Chondrocyte (in vitro differentiated cells): Measurements from ENCODE around the gene PGBD1. TPM values are rescaled to one million over a fixed set of nuclear protein-coding genes. Genes with fewer than 3 reads are reported as not detected.
"Not testable (repeated sequence)": the region's sequence is repeated elsewhere in the genome, so short reads cannot be mapped to it uniquely, and the experiment has no call there.

Source experiments
- DNase-seq: peaks from one replicate; pipeline ENCODE4 v3.0.0; 2021; ENCODE audit warnings: mixed read lengths, low spot score
- H3K27ac Mint-ChIP-seq: one replicate; pipeline ENCODE4 v1.8.0; 2021; ENCODE audit warnings: mild to moderate bottlenecking, moderate library complexity, mixed read lengths; ENCODE audit not compliant: unreplicated experiment
- H3K27me3 Mint-ChIP-seq: 2 replicates; pipeline ENCODE4 v1.8.0; 2021; ENCODE audit warnings: low read depth, mixed read lengths
- H3K36me3 Mint-ChIP-seq: 2 replicates; pipeline ENCODE4 v1.8.0; 2021; ENCODE audit warnings: low read depth, mixed read lengths
- H3K4me1 Mint-ChIP-seq: 2 replicates; pipeline ENCODE4 v1.8.0; 2021; ENCODE audit warnings: low read depth, mild to moderate bottlenecking, mixed read lengths
- H3K4me3 Mint-ChIP-seq: one replicate; pipeline ENCODE4 v1.8.0; 2021; ENCODE audit warnings: mild to moderate bottlenecking, moderate library complexity, mixed read lengths; ENCODE audit not compliant: unreplicated experiment
- H3K9me3 Mint-ChIP-seq: 2 replicates; pipeline ENCODE4 v1.8.0; 2021; ENCODE audit warnings: low read depth, mixed read lengths
- total RNA-seq: library from RNA; stranded (reverse); gene quantifications from 3 replicates; pipeline ENCODE4 v1.2.1, GENCODE V29; 2021
- TF ChIP-seq, protein P1 (sequence below): fragments of 200-600 bp; sonication (generic); IDR thresholded peaks from 2 replicates; pipeline ENCODE4 v1.5.0; 2021; ENCODE audit warnings: antibody characterized with exemption, mild to moderate bottlenecking, moderate library complexity

PGBD1 gene
- total RNA-seq, 1 donor from 2014 or later, result 8.5 TPM

DNA sequence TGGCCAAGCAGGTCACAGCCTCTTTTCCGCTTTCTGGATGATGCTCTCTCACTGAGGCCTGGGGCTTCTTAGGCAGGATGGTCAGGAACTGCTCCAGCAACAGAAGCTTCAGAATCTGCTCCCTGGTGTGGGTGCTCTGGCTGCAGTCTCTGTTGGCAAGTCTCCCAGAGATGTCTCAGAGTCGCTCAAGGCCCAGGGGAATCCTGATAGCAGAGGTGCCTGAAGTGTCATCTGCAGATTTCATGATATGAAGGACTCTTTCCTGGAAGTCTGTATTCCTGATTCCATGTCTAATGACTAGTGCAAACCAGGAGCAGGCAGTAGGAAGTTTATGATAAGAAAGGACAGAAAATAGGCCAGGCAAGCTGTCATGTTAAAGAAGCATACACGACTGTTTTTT, 34.3 kb downstream of the PGBD1 start:
- TF ChIP-seq, protein P1, sequence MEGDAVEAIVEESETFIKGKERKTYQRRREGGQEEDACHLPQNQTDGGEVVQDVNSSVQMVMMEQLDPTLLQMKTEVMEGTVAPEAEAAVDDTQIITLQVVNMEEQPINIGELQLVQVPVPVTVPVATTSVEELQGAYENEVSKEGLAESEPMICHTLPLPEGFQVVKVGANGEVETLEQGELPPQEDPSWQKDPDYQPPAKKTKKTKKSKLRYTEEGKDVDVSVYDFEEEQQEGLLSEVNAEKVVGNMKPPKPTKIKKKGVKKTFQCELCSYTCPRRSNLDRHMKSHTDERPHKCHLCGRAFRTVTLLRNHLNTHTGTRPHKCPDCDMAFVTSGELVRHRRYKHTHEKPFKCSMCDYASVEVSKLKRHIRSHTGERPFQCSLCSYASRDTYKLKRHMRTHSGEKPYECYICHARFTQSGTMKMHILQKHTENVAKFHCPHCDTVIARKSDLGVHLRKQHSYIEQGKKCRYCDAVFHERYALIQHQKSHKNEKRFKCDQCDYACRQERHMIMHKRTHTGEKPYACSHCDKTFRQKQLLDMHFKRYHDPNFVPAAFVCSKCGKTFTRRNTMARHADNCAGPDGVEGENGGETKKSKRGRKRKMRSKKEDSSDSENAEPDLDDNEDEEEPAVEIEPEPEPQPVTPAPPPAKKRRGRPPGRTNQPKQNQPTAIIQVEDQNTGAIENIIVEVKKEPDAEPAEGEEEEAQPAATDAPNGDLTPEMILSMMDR, result no peak
- Mint-ChIP-seq H3K4me1 (no peaks in the 10 kb centered on the region), H3K9me3 (peaks cover under 1% of the 10 kb centered on the region), H3K27me3 (no peaks in the 10 kb centered on the region), H3K27ac (no peak overlapping the region), H3K36me3 (peaks cover 4% of the 10 kb centered on the region), H3K4me3 (no peak overlapping the region)
- no peak for DNase-seq

DNA sequence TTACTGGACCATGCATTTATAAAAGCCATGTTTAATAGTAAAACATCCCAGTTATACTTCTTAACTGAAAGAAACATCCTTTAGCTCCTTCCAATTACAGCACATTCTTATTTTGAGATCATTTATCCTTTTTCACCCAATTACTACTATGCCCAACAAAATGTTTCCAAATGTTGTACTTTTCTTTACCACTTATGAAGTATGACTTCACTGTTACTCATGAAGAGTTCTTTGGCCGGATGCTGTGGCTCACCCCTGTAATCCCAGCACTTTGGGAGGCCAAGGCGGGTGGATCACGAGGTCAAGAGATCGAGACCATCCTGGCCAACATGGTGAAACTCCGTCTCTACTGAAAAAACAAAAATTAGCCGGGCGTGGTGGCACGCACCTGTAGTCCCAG, 36.5 kb downstream of the PGBD1 start:
- not testable (repeated sequence) for H3K4me3 Mint-ChIP-seq, H3K27me3 Mint-ChIP-seq, H3K9me3 Mint-ChIP-seq, DNase-seq, H3K27ac Mint-ChIP-seq, H3K4me1 Mint-ChIP-seq, H3K36me3 Mint-ChIP-seq

DNA sequence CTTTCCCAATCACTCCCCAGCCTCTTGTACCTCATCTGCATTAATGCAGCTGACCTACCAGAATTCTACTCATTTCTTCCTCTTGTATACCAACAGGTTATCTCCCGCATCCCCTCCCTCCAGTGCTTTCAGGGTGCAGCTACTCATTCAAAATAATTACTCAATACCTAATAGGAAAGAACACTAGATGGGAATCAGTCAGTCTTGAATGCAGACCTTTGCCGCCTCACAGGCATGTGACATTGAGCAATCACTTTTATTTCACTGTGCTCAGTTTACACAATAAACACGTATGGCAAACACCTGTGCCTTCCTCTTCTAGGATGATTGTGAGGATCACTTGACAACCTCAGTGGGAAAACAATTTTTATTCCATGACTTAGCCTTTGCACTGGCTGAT, 41.3 kb downstream of the PGBD1 start:
- DNase-seq, result no peak
- no peaks in the 10 kb centered on the region for H3K27me3 Mint-ChIP-seq
- H3K27ac Mint-ChIP-seq, result no peak overlapping the region
- TF ChIP-seq, protein P1, result no peak
- no peaks in the 10 kb centered on the region for H3K4me1 Mint-ChIP-seq
- H3K4me3 Mint-ChIP-seq, result no peak overlapping the region
- peaks cover 35% of the 10 kb centered on the region for H3K9me3 Mint-ChIP-seq
- peaks cover 25% of the 10 kb centered on the region for H3K36me3 Mint-ChIP-seq

DNA sequence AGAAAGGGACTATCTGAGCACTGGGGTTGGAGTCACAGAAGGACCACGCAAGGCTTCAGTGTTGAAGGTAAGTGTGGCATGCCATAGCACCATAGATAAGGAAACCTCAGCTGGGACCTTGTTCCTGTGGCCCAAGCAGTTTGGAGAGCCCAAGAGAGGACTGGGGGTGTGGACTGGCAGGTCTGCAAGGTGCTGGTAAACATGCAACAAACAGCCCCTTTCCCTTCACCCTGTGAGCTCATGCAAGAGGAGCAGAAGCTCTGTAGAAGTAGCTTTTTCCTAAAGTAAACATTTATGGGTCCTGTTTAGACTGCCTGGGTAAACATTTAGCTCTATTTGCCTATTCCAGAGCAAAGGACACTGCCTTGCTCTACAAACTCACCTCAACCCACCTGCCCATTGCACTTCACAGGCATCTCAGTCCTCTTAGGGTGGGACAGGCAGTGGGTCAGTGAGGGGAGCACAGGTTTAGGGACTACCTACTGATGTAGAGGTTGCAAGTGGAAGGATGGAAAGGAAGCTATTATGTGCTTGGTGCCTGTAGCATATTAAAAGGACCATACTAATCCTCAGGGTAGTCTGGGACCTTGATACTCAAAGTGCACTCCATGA, 42.5 kb downstream of the PGBD1 start:
- no peak overlapping the region for H3K27ac Mint-ChIP-seq
- peaks cover 42% of the 10 kb centered on the region for H3K9me3 Mint-ChIP-seq
- H3K36me3 Mint-ChIP-seq, result peaks cover 30% of the 10 kb centered on the region
- TF ChIP-seq, protein P1, result no peak
- DNase-seq, result no peak
- H3K4me3 Mint-ChIP-seq, result no peak overlapping the region
- no peaks in the 10 kb centered on the region for H3K27me3 Mint-ChIP-seq
- H3K4me1 Mint-ChIP-seq, result no peaks in the 10 kb centered on the region

DNA sequence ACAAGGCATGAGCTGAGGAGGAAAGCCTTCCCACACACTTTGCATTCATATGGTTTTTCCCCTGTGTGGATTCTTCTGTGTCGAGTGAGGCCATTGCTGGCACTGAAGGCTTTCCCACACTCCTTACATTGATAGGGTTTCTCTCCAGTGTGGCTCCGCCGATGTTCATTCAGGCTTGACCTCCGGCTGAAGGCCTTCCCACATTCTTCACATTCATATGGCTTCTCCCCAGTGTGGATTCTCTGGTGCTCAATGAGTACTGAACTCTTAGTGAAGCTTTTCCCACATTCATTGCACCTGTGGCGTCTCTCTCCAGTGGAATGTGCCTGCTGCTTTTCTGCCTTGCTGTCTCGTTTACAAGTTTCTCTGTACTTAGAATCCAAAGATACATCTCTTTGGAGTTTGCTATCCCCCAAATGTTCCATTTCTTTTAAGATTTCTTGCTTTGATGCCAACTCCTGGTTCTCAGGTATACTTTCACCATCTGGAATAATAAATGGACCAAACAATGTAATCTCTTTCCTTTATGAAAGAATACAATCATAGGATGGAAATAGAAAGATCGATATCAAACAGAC, 45.1 kb downstream of the PGBD1 start:
- H3K4me3 Mint-ChIP-seq, result no peak overlapping the region
- H3K4me1 Mint-ChIP-seq, result no peaks in the 10 kb centered on the region
- peaks cover 32% of the 10 kb centered on the region for H3K36me3 Mint-ChIP-seq
- H3K27ac Mint-ChIP-seq, result no peak overlapping the region
- H3K9me3 Mint-ChIP-seq, result peaks cover 36% of the 10 kb centered on the region
- DNase-seq, result no peak
- TF ChIP-seq, protein P1, result no peak
- no peaks in the 10 kb centered on the region for H3K27me3 Mint-ChIP-seq

DNA sequence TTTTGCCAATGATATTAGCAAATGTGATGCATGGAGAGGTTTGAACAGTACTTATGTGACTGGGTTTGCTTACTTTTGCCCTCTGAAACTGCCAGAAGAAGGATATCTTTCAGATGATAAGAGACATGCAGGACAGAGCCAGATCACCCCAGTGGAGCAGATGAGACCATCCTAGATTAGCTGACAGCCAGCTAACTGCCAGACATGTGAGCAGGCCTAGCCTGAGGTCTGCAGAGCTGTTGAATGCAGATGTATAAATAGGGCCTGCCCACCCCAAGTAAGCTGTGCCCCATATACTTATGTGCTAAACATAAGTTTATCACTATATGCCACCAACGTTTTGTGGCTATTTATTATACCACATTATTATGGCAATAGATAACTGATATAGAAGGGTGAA, 48.7 kb downstream of the PGBD1 start:
- Mint-ChIP-seq H3K36me3 (peaks cover 27% of the 10 kb centered on the region), H3K4me3 (no peak overlapping the region), H3K4me1 (peaks cover 3% of the 10 kb centered on the region), H3K9me3 (peaks cover 29% of the 10 kb centered on the region), H3K27me3 (no peaks in the 10 kb centered on the region), H3K27ac (no peak overlapping the region)
- DNase-seq, result no peak
- TF ChIP-seq, protein P1, result no peak
